ENCODE data around the gene PIBF1. TPM values are rescaled to one million over a fixed set of nuclear protein-coding genes. Genes with fewer than 3 reads are reported as not detected.

The PIBF1 gene
- total RNA-seq, 1 experiment from 2014 or later = 30.6 TPM

DNA sequence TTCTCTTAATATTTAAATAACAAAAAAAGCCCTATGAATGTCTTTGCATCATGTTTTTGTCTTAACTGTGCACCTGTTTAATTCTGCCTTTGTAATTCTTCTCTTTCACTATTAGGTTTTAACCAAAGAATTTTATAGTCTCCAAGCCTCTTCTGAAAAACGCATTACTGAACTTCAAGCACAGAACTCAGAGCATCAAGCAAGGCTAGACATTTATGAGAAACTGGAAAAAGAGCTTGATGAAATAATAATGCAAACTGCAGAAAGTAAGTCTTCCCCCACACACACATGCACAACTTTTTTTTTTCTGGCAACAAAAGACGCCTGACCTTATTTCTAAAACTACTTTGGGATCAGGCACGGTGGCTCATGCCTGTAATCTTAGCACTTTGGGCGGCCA lies 126.5 kb downstream of the PIBF1 start:
- intact Hi-C loops (cut with micrococcal nuclease; ENCODE audit: unreplicated experiment) = no loop called here
- BruUV-seq (replicated peaks) = no TSS peak
- DNase-seq (ENCODE audit: low spot score) = no peak
- Histone ChIP-seq H3K27me3 (replicated peaks; ENCODE audit: insufficient read depth, low read depth, low read length, poor library complexity) (no peaks in the 10 kb centered on the region), H3K27ac (ENCODE audit: low read depth, low read length, poor library complexity, severe bottlenecking) (no peak overlapping the region), H3K4me1 (ENCODE audit: insufficient read depth, low read length, poor library complexity, severe bottlenecking) (no peaks in the 10 kb centered on the region), H3K4me3 (ENCODE audit: low read depth, low read length, poor library complexity, severe bottlenecking) (no peak overlapping the region), H3K9me3 (ENCODE audit: low read depth, low read length, poor library complexity, severe bottlenecking) (no peaks in the 10 kb centered on the region), H3K36me3 (ENCODE audit: insufficient read depth, low read length, poor library complexity, severe bottlenecking) (peaks cover 10% of the 10 kb centered on the region)
- TF ChIP-seq EZH2 (IDR thresholded peaks at IDR 0.05; ENCODE audit: borderline replicate concordance, low read depth, low read length, poor library complexity, severe bottlenecking) = no peak
- TF ChIP-seq, protein P1, sequence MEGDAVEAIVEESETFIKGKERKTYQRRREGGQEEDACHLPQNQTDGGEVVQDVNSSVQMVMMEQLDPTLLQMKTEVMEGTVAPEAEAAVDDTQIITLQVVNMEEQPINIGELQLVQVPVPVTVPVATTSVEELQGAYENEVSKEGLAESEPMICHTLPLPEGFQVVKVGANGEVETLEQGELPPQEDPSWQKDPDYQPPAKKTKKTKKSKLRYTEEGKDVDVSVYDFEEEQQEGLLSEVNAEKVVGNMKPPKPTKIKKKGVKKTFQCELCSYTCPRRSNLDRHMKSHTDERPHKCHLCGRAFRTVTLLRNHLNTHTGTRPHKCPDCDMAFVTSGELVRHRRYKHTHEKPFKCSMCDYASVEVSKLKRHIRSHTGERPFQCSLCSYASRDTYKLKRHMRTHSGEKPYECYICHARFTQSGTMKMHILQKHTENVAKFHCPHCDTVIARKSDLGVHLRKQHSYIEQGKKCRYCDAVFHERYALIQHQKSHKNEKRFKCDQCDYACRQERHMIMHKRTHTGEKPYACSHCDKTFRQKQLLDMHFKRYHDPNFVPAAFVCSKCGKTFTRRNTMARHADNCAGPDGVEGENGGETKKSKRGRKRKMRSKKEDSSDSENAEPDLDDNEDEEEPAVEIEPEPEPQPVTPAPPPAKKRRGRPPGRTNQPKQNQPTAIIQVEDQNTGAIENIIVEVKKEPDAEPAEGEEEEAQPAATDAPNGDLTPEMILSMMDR (conservative IDR thresholded peaks at IDR 0.05; ENCODE audit: low read depth, low read length) = no peak
- ChIA-PET POLR2A (ENCODE audit: low non-redundant PET) (no interaction called here), CTCF (no interaction called here)

DNA sequence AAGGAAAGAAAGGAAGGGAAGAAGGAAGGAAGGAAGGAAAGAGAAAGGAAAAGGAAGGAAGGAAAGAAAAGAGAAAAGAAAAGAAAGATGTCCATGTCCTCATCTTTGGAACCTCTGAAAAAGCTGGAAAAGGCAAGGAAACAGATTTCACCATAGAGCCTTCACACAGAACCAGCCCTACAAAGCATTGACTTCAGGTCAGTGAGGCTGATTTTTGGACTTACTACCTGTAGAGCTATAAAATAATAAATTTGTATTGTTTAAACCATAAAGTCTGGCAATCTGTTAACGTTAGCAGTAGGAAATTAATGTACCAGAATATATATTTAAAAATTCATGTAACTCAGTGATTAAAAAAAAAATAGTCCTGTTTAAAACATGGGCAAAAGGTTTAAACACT lies 130.0 kb downstream of the PIBF1 start:
- CTCF ChIA-PET = no interaction called here
- peaks cover 10% of the 10 kb centered on the region for H3K36me3 ChIP-seq (ENCODE audit: insufficient read depth, low read length, poor library complexity, severe bottlenecking)

DNA sequence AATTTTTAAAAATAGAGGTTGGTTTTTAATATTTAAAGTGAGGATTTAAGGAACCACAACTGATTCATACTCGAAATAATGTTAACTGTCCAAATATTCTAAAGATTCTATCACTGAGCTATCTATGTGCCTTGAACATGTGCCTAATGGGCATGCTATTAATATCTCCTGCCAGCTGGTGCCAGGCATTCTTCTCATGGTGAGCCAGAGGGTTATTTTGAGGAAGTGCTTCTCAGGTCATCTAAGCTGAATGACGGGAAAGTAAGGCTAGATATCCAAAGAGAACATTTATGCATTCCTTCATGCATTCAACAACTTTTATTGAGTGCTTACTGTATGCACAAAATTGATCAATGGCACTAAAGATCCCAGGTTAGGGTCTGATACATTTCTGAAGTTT lies 138.2 kb downstream of the PIBF1 start:
- no peak for TF ChIP-seq EZH2 (IDR thresholded peaks at IDR 0.05; ENCODE audit: borderline replicate concordance, low read depth, low read length, poor library complexity, severe bottlenecking)
- TF ChIP-seq, protein P1 (conservative IDR thresholded peaks at IDR 0.05; ENCODE audit: low read depth, low read length) = no peak
- intact Hi-C loops (cut with micrococcal nuclease; ENCODE audit: unreplicated experiment) = no loop called here
- CTCF ChIA-PET = no interaction called here
- no peaks in the 10 kb centered on the region for H3K27me3 ChIP-seq (replicated peaks; ENCODE audit: insufficient read depth, low read depth, low read length, poor library complexity)
- BruUV-seq (replicated peaks) = no TSS peak
- POLR2A ChIA-PET (ENCODE audit: low non-redundant PET) = no interaction called here
- H3K4me1 ChIP-seq (ENCODE audit: insufficient read depth, low read length, poor library complexity, severe bottlenecking) = no peaks in the 10 kb centered on the region
- H3K36me3 ChIP-seq (ENCODE audit: insufficient read depth, low read length, poor library complexity, severe bottlenecking) = no peaks in the 10 kb centered on the region
- DNase-seq (ENCODE audit: low spot score) = no peak
- H3K9me3 ChIP-seq (ENCODE audit: low read depth, low read length, poor library complexity, severe bottlenecking) = no peaks in the 10 kb centered on the region
- no peak overlapping the region for H3K27ac ChIP-seq (ENCODE audit: low read depth, low read length, poor library complexity, severe bottlenecking)
- no peak overlapping the region for H3K4me3 ChIP-seq (ENCODE audit: low read depth, low read length, poor library complexity, severe bottlenecking)

More for the DNA sequence above, 130.0 kb downstream of the PIBF1 start:
- POLR2A ChIA-PET (ENCODE audit: low non-redundant PET) = no interaction called here
- Histone ChIP-seq H3K27ac (ENCODE audit: low read depth, low read length, poor library complexity, severe bottlenecking) (no peak overlapping the region), H3K4me1 (ENCODE audit: insufficient read depth, low read length, poor library complexity, severe bottlenecking) (no peaks in the 10 kb centered on the region), H3K9me3 (ENCODE audit: low read depth, low read length, poor library complexity, severe bottlenecking) (no peaks in the 10 kb centered on the region), H3K4me3 (ENCODE audit: low read depth, low read length, poor library complexity, severe bottlenecking) (no peak overlapping the region), H3K27me3 (replicated peaks; ENCODE audit: insufficient read depth, low read depth, low read length, poor library complexity) (no peaks in the 10 kb centered on the region)
- DNase-seq (ENCODE audit: low spot score) = no peak
- intact Hi-C loops (cut with micrococcal nuclease; ENCODE audit: unreplicated experiment) = no loop called here
- TF ChIP-seq EZH2 (IDR thresholded peaks at IDR 0.05; ENCODE audit: borderline replicate concordance, low read depth, low read length, poor library complexity, severe bottlenecking) = no peak
- TF ChIP-seq, protein P1 (conservative IDR thresholded peaks at IDR 0.05; ENCODE audit: low read depth, low read length) = no peak
- no TSS peak for BruUV-seq (replicated peaks)

Measured in A673 (cell line).